Measurements from ENCODE around the gene NID2.

The NID2 gene

GRCh38 chr14:51957950-51958349, 110.9 kb downstream of the NID2 start:
- DNase-seq (ENCODE audit: low read depth), result no peak
